ENCODE results near the gene SLC25A13.

Gene SLC25A13

DNA sequence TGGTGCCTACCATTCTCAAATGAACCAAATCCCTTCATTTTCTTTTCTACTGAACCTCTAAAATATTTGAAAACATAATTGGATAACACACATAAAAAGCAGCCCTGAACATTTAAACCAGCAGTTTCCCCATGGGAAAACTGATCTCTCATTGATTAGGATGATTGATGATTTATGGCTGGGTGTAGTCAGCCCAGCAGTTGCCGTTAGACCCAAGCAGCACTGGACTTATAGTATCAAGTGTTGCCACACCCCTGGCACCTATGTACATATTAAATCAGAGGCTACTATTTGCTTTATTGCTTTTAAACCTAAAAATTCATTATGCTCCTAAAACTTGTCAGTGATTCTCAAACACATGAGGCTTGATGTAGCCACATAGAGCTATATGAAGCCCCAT, 20.2 kb upstream of the SLC25A13 start:
- TF ChIP-seq, protein P1, sequence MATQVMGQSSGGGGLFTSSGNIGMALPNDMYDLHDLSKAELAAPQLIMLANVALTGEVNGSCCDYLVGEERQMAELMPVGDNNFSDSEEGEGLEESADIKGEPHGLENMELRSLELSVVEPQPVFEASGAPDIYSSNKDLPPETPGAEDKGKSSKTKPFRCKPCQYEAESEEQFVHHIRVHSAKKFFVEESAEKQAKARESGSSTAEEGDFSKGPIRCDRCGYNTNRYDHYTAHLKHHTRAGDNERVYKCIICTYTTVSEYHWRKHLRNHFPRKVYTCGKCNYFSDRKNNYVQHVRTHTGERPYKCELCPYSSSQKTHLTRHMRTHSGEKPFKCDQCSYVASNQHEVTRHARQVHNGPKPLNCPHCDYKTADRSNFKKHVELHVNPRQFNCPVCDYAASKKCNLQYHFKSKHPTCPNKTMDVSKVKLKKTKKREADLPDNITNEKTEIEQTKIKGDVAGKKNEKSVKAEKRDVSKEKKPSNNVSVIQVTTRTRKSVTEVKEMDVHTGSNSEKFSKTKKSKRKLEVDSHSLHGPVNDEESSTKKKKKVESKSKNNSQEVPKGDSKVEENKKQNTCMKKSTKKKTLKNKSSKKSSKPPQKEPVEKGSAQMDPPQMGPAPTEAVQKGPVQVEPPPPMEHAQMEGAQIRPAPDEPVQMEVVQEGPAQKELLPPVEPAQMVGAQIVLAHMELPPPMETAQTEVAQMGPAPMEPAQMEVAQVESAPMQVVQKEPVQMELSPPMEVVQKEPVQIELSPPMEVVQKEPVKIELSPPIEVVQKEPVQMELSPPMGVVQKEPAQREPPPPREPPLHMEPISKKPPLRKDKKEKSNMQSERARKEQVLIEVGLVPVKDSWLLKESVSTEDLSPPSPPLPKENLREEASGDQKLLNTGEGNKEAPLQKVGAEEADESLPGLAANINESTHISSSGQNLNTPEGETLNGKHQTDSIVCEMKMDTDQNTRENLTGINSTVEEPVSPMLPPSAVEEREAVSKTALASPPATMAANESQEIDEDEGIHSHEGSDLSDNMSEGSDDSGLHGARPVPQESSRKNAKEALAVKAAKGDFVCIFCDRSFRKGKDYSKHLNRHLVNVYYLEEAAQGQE (IDR thresholded peaks at IDR 0.05; ENCODE audit: insufficient replicate concordance, low read depth), result no peak
- TF ChIP-seq, protein P2, sequence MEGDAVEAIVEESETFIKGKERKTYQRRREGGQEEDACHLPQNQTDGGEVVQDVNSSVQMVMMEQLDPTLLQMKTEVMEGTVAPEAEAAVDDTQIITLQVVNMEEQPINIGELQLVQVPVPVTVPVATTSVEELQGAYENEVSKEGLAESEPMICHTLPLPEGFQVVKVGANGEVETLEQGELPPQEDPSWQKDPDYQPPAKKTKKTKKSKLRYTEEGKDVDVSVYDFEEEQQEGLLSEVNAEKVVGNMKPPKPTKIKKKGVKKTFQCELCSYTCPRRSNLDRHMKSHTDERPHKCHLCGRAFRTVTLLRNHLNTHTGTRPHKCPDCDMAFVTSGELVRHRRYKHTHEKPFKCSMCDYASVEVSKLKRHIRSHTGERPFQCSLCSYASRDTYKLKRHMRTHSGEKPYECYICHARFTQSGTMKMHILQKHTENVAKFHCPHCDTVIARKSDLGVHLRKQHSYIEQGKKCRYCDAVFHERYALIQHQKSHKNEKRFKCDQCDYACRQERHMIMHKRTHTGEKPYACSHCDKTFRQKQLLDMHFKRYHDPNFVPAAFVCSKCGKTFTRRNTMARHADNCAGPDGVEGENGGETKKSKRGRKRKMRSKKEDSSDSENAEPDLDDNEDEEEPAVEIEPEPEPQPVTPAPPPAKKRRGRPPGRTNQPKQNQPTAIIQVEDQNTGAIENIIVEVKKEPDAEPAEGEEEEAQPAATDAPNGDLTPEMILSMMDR (IDR thresholded peaks at IDR 0.05; ENCODE audit: insufficient read depth, low read length), result no peak
- TF ChIP-seq GABPA (IDR thresholded peaks at IDR 0.05; ENCODE audit: low read depth) (no peak), SPI1 (IDR thresholded peaks at IDR 0.05; ENCODE audit: borderline replicate concordance, low read depth) (no peak), POLR2AphosphoS5 (IDR thresholded peaks at IDR 0.05; ENCODE audit: low read depth) (no peak)
- H3K27me3 ChIP-seq (ENCODE audit: insufficient read depth, poor library complexity, severe bottlenecking), result peaks cover 4% of the 10 kb centered on the region
- H3K27ac ChIP-seq (replicated peaks), result no peak overlapping the region
- no peak overlapping the region for H3K4me3 ChIP-seq (replicated peaks; ENCODE audit: insufficient read depth, low read length)
- no peak for DNase-seq (ENCODE audit: low read depth in 1 of 2, low spot score in 1 of 2)

DNA sequence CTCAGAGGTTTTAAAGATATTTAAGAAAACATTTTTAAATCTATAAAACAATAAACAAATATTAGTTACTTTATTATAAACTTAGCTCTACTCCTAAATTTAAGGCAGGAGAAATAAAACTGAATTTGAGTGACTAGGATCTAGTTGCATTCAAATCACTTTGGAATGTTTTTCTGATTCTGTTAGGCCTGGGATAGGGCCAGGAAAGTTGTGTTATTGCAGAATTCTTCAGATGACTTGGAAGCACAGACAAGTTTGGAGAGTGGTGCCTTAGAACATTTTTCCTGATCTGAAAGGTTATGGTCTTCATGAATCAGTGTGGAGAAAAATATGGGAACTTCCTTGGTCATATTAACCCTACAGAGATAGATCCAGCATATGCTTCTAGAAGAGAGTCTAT, 15.6 kb upstream of the SLC25A13 start:
- Histone ChIP-seq H3K27ac (replicated peaks) (no peak overlapping the region), H3K27me3 (ENCODE audit: insufficient read depth, poor library complexity, severe bottlenecking) (peaks cover 4% of the 10 kb centered on the region), H3K4me3 (replicated peaks; ENCODE audit: insufficient read depth, low read length) (no peak overlapping the region)
- no peak for DNase-seq (ENCODE audit: low read depth in 1 of 2, low spot score in 1 of 2)
- TF ChIP-seq GABPA (IDR thresholded peaks at IDR 0.05; ENCODE audit: low read depth), result no peak
- TF ChIP-seq, protein P2 (IDR thresholded peaks at IDR 0.05; ENCODE audit: insufficient read depth, low read length), result no peak
- no peak for TF ChIP-seq SPI1 (IDR thresholded peaks at IDR 0.05; ENCODE audit: borderline replicate concordance, low read depth)
- TF ChIP-seq, protein P1 (IDR thresholded peaks at IDR 0.05; ENCODE audit: insufficient replicate concordance, low read depth), result no peak
- no peak for TF ChIP-seq POLR2AphosphoS5 (IDR thresholded peaks at IDR 0.05; ENCODE audit: low read depth)

DNA sequence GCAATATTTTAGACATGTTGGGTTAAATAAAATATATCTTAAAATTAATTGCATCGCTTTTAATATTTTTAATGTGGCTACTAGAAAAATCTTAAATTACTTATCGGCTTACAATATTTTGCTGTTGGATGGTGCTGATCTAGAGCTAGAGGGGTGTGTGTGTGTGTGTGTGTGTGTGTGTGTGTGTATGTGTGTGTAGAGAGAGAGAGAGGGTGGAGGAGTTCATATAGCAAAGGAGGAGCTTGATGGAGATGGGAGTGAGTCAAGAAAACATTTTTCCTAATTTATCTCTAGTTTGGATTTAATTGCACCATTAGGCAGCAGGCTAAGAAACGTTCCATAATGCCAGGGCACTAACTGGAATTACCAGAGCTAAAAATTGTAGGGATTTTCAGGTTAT, 10.4 kb upstream of the SLC25A13 start:
- Histone ChIP-seq H3K27ac (replicated peaks) (no peak overlapping the region), H3K27me3 (ENCODE audit: insufficient read depth, poor library complexity, severe bottlenecking) (no peaks in the 10 kb centered on the region), H3K4me3 (replicated peaks; ENCODE audit: insufficient read depth, low read length) (no peak overlapping the region)
- TF ChIP-seq, protein P1 (IDR thresholded peaks at IDR 0.05; ENCODE audit: insufficient replicate concordance, low read depth), result no peak
- TF ChIP-seq, protein P2 (IDR thresholded peaks at IDR 0.05; ENCODE audit: insufficient read depth, low read length), result no peak
- TF ChIP-seq POLR2AphosphoS5 (IDR thresholded peaks at IDR 0.05; ENCODE audit: low read depth) (no peak), SPI1 (IDR thresholded peaks at IDR 0.05; ENCODE audit: borderline replicate concordance, low read depth) (no peak), GABPA (IDR thresholded peaks at IDR 0.05; ENCODE audit: low read depth) (no peak)
- DNase-seq (ENCODE audit: low read depth in 1 of 2, low spot score in 1 of 2), result no peak

All from HL-60 (cell line).